Fibroblast of skin of right quadriceps (primary cell): ENCODE results near the gene NPM1.
A peak's percentile ranks its signal among the peaks of the same experiment; 100 is the strongest.
"Not testable (repeated sequence)": the region's sequence is repeated elsewhere in the genome, so short reads cannot be mapped to it uniquely, and the experiment has no call there.

ENCODE experiments used
- DNase-seq: peaks from one replicate; pipeline ENCODE4 v3.0.0-alpha.2; 2013

NPM1 gene

DNA sequence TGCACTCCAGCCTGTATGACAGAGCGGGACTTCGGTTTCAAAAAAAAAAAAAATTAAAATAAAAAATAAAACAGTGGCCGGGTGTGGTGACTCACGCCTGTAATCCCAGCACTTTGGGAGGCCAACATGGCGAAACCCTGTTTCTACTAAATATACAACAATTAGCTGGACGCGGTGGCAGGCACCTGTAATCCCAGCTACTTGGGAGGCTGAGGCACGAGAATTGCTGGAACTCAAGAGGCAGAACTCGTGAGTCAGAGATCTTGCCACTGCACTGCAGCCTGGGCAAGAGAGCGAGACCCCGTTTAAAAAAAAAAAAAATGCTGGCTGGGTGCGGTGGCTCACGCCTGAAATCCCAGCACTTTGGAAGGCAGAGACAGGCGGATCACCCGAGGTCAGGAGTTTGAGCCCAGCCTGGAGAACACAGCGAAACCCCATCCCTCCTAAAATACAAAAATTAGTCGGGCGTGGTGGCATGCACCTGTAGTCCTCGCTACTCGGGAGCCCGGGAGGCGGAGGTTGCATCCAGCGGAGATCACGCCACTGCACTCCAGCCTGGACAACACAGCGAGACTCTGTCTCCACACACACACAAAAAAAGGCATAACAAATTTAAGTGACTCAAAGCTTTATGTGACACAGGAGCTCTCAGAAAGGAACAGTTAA, 1.5 kb upstream of the NPM1 start:
- no peak for DNase-seq

- DNase-seq, result peak; percentile 34
These were observed 746 bp upstream of the NPM1 start for GRCh38 chr5:171386861-171387344.

DNA sequence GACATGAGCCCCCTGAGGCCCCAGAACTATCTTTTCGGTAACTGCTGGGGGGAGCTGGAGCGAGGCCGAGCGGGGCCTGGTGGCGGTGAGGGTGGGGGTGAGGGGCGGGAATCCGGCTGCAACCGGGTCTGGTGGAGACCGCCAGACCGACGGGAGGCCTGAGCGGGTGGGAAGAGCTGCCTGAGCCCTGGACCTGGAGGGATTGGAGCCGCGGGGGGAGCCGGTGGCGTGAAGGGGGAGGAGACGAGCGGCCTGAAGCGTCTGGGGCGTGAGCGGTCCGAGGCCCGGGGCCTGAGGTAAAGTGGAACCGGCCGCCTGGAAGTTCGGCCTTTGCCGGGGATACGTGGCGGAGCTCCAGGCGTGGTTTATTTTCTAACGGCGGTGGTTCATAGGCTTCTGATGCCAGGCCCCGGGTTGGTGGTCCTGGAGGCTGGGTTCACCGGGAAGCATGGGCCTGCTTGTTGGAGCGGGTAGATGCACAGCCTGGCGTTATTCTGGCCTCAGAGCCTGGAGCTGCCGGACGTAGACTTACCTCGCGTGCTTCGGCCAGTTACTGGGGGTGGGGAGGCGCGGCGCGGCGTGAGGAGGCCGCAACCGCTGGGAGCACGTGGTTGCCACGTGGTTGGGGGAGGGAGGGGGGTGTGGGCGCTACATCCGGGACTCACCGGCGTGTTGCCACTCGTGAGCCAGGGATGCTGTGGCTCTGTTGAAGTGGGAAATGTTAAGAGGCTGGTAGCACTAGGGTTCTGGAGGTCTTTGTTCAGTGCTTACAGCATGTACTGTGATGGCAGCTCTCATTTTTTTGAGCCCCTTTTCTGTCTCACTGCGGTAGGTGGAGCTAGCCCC, 544 bp downstream of the NPM1 start:
- peak; percentile 79 for DNase-seq

DNA sequence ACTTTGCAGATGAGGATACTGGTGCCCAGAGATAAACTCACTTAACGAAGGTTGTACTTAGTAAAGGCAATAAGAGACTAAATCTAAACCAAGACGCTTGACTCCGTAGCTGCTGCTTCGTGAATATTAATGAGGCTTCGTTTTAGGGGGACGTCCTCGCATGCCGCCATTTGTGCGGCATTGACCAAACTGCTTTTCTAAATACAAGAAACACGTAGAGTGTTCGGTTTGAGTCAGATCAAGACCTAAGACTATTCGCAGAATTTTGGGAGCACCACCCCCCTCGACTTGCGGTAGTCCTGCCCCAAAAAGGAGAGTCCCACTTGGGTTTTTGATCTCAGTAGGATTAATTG, 1.1 kb downstream of the NPM1 start:
- no peak for DNase-seq

- no peak for DNase-seq
These were observed 3.4 kb downstream of the NPM1 start for GRCh38 chr5:171390883-171391677.

- no peak for DNase-seq
These were observed 4.4 kb downstream of the NPM1 start for GRCh38 chr5:171391996-171392577.

GRCh38 chr5:171392585-171393159, 5.0 kb downstream of the NPM1 start:
- DNase-seq, result no peak

DNA sequence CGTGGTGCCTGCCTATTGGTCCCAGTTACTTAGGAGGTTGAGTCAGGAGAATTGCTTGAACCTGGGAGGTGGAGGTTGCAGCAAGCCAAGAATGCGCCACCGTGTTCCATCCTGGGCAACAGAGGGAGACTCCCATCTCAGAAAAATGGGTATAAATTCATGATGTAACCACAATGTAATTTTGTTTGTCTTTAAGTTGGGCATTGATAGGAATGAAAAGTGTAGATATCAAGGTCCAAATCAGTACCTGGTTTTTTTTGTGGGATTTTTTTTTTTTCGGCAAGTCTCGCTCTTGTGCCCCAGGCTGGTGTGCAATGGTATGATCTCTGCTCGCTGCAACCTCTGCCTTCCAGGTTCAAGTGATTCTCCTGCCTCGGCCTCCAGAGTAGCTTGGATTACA, 7.4 kb downstream of the NPM1 start:
- no peak for DNase-seq

DNA sequence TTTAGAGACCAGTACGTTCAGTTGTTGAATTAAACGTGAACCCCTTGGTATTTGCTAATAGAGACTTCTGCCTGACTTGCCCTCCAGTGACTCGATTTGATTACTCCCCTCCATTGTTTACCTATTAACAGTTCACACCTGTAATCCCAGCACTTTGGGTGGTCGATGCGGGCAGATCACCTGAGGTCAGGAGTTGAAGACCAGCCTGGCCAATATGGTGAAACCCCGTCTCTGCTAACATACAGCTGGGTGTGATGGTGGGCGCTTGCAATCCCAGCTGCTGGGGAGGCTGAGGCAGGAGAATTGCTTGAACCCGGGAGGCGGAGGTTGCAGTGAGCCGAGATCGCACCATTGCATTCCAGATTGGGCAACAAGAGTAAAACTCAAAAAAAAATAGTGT, 8.9 kb downstream of the NPM1 start:
- DNase-seq, result not testable (repeated sequence)

GRCh38 chr5:171397190-171397589, 9.5 kb downstream of the NPM1 start:
- DNase-seq, result no peak

- no peak for DNase-seq
These were observed 9.9 kb downstream of the NPM1 start for GRCh38 chr5:171397599-171397998.

GRCh38 chr5:171398660-171399059, 11.0 kb downstream of the NPM1 start:
- DNase-seq, result not testable (repeated sequence)

DNA sequence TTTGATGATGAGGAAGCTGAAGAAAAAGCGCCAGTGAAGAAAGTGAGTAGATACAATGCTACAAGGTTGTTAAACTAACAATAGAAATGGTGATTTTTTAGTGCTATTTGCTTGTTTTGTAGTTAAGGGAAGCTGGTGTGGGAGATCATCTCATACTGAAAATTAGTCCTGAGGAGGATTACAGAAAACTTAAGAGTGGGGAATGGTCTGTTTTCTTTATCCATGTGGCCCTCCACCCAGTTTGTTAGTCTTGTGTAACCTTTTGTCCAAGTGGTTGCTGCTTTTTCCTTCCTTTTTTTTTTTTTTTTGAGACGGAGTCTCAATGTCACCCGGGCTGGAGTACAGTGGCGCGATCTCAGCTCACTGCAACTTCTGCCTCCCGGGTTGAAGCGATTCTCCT, 12.5 kb downstream of the NPM1 start:
- DNase-seq, result no peak

- DNase-seq, result no peak
These were observed 13.7 kb downstream of the NPM1 start for GRCh38 chr5:171401167-171401947.

DNA sequence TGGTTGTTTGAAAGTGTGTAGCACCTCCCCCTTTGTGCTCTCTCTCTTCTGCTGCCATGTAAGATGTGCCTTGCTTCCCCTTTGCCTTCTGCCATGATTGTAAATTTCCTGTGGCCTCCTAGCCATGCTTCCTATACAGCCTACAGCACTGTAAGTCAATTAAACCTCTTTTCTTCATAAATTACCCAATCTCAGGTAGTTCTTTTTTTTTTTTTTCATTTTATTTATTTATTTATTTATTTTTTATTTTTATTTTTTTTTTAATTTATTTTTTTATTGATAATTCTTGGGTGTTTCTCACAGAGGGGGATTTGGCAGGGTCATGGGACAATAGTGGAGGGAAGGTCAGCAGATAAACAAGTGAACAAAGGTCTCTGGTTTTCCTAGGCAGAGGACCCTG, 15.1 kb downstream of the NPM1 start:
- DNase-seq, result not testable (repeated sequence)

GRCh38 chr5:171405615-171406014, 18.0 kb downstream of the NPM1 start:
- peak; percentile 12 for DNase-seq

GRCh38 chr5:171407234-171407633, 19.6 kb downstream of the NPM1 start:
- no peak for DNase-seq

DNA sequence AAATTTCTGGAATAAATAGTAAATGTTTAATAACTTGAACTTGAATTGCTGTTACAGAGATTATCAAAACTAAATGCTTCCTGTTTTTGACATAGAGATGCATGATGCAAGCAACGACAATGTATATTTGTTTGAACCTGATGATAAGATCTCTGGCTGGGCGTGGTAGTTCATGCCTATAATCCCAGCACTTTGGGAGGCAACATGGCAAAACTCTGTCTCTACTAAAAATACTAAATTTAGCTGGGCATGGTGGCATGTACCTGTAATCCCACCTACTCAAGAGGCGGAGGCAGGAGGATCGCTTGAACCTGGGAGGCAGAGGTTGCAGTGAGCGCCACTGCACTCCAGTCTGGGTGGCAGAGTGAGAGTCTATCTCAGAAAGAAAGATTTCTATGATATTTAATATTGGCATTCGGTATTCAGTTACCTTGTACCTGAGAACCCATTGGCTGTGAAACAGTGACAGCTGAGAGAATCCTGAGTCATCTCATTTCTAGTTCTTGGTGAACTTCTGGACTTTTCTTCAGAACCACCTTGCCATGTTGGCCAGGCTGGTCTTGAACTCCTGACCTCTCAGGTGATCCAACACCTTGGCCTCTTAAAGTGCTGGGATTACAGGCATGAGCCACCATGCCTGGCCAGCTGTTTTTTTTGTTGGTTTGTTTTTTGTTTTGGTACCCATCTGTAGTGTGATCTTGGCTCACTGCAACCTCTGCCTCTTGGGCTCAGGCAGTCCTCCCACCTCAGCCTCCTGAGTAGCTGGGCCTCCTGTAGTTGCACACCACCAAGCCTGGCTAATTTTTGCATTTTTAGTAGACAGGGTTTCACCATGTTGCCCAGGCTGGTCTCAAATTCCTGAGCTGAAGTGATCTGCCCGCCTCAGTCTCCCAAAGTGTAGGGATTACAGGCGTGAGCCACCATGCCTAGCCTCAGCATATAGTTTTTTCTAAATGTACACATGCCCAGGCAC, 21.8 kb downstream of the NPM1 start:
- no peak for DNase-seq

- DNase-seq, result no peak
These were observed 22.5 kb downstream of the NPM1 start for GRCh38 chr5:171410181-171410580.

- no peak for DNase-seq
These were observed 24.5 kb downstream of the NPM1 start for GRCh38 chr5:171412186-171412585.
